ENCODE measurements around the gene HNRNPM. TPM values are rescaled to one million over a fixed set of nuclear protein-coding genes. Genes with fewer than 3 reads are reported as not detected.

HNRNPM gene
- total RNA-seq, 1 experiment from 2014 or later, result 468 TPM

- Histone ChIP-seq H2AK5ac (ENCODE audit: insufficient read length, low read length) (no peak overlapping the region), H3K27ac (ENCODE audit: insufficient read length, low read depth, low read length) (no peak overlapping the region), H3K4ac (ENCODE audit: low read depth, low read length) (no peak overlapping the region), H2BK15ac (ENCODE audit: low read depth, low read length) (no peak overlapping the region), H4K5ac (ENCODE audit: insufficient read length, low read depth, low read length) (no peak overlapping the region), H2BK120ac (ENCODE audit: low read depth, low read length, poor library complexity, severe bottlenecking) (no peak overlapping the region), H3K14ac (ENCODE audit: insufficient read depth, low read length) (no peak overlapping the region), H4K8ac (replicated peaks; ENCODE audit: insufficient read length, low read depth, low read length) (no peak overlapping the region), H3T11ph (ENCODE audit: low read length) (no peak overlapping the region), H3K27me3 (ENCODE audit: insufficient read depth, low read length) (no peaks in the 10 kb centered on the region), H3K4me1 (ENCODE audit: insufficient read depth, low read length) (no peaks in the 10 kb centered on the region), H3K4me2 (ENCODE audit: insufficient read depth, insufficient read length, low read length) (no peak overlapping the region), H3K23ac (ENCODE audit: insufficient read length, low read depth, low read length) (no peak overlapping the region), H3K79me1 (ENCODE audit: insufficient read depth, low read depth, low read length, poor library complexity, severe bottlenecking) (no peaks in the 10 kb centered on the region), H2BK5ac (ENCODE audit: insufficient read length, low read length) (no peak overlapping the region), H3K79me2 (ENCODE audit: insufficient read depth, low read length) (peaks cover 4% of the 10 kb centered on the region; the same call in 1 of the 2 replicates), H3K23me2 (ENCODE audit: insufficient read length, low read depth, low read length, poor library complexity, severe bottlenecking) (no peaks in the 10 kb centered on the region), H3K56ac (ENCODE audit: insufficient read length, low read depth, low read length) (no peak overlapping the region), H3K9ac (ENCODE audit: extremely low read depth, insufficient read length, low read length) (no peak overlapping the region), H3K18ac (ENCODE audit: insufficient read length, low read depth, low read length) (no peak overlapping the region), H2BK12ac (ENCODE audit: insufficient read length, low read depth, low read length) (no peak overlapping the region), H3K9me3 (ENCODE audit: control insufficient read depth, low read depth, low read length) (no peaks in the 10 kb centered on the region), H2BK20ac (ENCODE audit: low read depth, low read length, poor library complexity, severe bottlenecking) (no peak overlapping the region), H4K91ac (ENCODE audit: insufficient read length, low read depth, low read length) (no peak overlapping the region), H2AFZ (ENCODE audit: low read length) (no peak overlapping the region), H4K20me1 (ENCODE audit: control insufficient read depth, insufficient read depth, insufficient read length) (peaks cover 2% of the 10 kb centered on the region)
- Mint-ChIP-seq H3K27me3 (ENCODE audit: low read depth) (no peaks in the 10 kb centered on the region; the same call in 1 of the 2 replicates), H3K36me3 (ENCODE audit: insufficient read depth in 1 of 3, low read depth in 3 of 3) (peaks cover 50 to 86% (median 84%) of the 10 kb centered on the region in 3 experiments), H3K9me3 (no peaks in the 10 kb centered on the region), H3K4me1 (peaks cover 5 to 16% of the 10 kb centered on the region in 2 experiments), H3K27ac (peak overlapping the region in 2 of 3 experiments; percentile 47 to 89; a peak in 4 of 7 replicates), H3K4me3 (no peak overlapping the region)
- TF ChIP-seq CTCF (conservative IDR thresholded peaks at IDR 0.05), result no peak
- DNase-seq, result no peak
- WGBS (ENCODE audit: extremely low coverage, insufficient read length, low lambda C conversion rate), result no CpG with 5 or more reads among the region's 62 CpGs
Observed at GRCh38 chr19:8485561-8486371, 41.0 kb downstream of the HNRNPM start.

All from H9 (cell line).